Measurements from ENCODE around the gene MRPS6.

MRPS6 gene

GRCh38 chr21:34094949-34095348 is 21.6 kb downstream of the MRPS6 start:
- ChIA-PET POLR2A (no interaction called here), CTCF (interaction anchor here (0.6 to 1.1 kb wide), 2 partner anchors 171 to 176 kb away, joined by 3 read pairs; no protein-coding TSS in a partner anchor)
- 100% methylated on average over 4 of the region's 7 CpGs for WGBS (ENCODE audit: insufficient coverage)
- peaks cover 0 to 26% (median 25%) of the 10 kb centered on the region in 4 experiments for H3K36me3 ChIP-seq (ENCODE audit: control insufficient read depth in 4 of 4, insufficient read depth in 4 of 4, low read length in 3 of 4)
- H3K27ac ChIP-seq (ENCODE audit: insufficient read depth in 1 of 2, low read depth in 1 of 2, low read length in 2 of 2, poor library complexity in 1 of 2, severe bottlenecking in 2 of 2), result no peak overlapping the region
- no peaks in the 10 kb centered on the region for H3K27me3 ChIP-seq (replicated peaks in 2 of 5; ENCODE audit: control insufficient read depth in 4 of 5, insufficient read depth in 5 of 5, low read length in 4 of 5)
- H3K4me1 ChIP-seq (ENCODE audit: control extremely low read depth in 1 of 4, control insufficient read depth in 4 of 4, insufficient read depth in 4 of 4, low read length in 3 of 4), result peaks cover 0 to 24% (median 11%) of the 10 kb centered on the region in 4 experiments
- no peaks in the 10 kb centered on the region for H3K9me3 ChIP-seq (ENCODE audit: control extremely low read depth in 1 of 5, control insufficient read depth in 4 of 5, insufficient read depth in 2 of 5, low read depth in 1 of 5, low read length in 4 of 5)
- H3K4me3 ChIP-seq (ENCODE audit: control insufficient read depth in 1 of 7, extremely low read depth in 1 of 7, insufficient read depth in 4 of 7, low read depth in 2 of 7, low read length in 6 of 7), result no peak overlapping the region
- DNase-seq, result no peak

DNA sequence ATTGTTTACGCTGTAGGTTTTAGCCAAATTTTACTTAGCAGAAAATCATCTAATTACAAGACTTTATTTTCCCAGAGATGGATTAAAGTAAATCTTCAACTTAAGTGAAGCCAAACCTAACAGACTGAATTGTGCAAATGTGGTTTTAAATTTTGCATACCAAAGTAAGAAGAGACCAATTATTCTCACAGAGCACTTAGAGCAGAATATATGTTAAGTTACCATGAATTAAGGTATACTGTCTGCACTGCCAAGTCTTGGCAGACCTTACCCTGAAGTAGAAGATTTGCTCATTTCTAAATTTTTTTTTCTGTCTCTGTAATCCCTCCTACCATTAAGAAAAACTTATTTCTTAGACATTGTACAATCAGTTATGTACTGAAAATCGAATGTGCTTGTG is 24.1 kb downstream of the MRPS6 start:
- no CpG with 5 or more reads among the region's 2 CpGs for WGBS (ENCODE audit: insufficient coverage)
- POLR2A ChIA-PET, result no interaction called here
- Histone ChIP-seq H3K4me1 (ENCODE audit: control extremely low read depth in 1 of 4, control insufficient read depth in 4 of 4, insufficient read depth in 4 of 4, low read length in 3 of 4) (peaks cover 0 to 6% (median 4%) of the 10 kb centered on the region in 4 experiments), H3K27ac (ENCODE audit: insufficient read depth in 1 of 2, low read depth in 1 of 2, low read length in 2 of 2, poor library complexity in 1 of 2, severe bottlenecking in 2 of 2) (no peak overlapping the region), H3K4me3 (ENCODE audit: control insufficient read depth in 1 of 7, extremely low read depth in 1 of 7, insufficient read depth in 4 of 7, low read depth in 2 of 7, low read length in 6 of 7) (no peak overlapping the region), H3K9me3 (ENCODE audit: control extremely low read depth in 1 of 5, control insufficient read depth in 4 of 5, insufficient read depth in 2 of 5, low read depth in 1 of 5, low read length in 4 of 5) (no peaks in the 10 kb centered on the region), H3K27me3 (replicated peaks in 2 of 5; ENCODE audit: control insufficient read depth in 4 of 5, insufficient read depth in 5 of 5, low read length in 4 of 5) (no peaks in the 10 kb centered on the region), H3K36me3 (ENCODE audit: control insufficient read depth in 4 of 4, insufficient read depth in 4 of 4, low read length in 3 of 4) (peaks cover 0 to 29% (median 25%) of the 10 kb centered on the region in 4 experiments)
- no peak for DNase-seq
- CTCF ChIA-PET, result no interaction called here

DNA sequence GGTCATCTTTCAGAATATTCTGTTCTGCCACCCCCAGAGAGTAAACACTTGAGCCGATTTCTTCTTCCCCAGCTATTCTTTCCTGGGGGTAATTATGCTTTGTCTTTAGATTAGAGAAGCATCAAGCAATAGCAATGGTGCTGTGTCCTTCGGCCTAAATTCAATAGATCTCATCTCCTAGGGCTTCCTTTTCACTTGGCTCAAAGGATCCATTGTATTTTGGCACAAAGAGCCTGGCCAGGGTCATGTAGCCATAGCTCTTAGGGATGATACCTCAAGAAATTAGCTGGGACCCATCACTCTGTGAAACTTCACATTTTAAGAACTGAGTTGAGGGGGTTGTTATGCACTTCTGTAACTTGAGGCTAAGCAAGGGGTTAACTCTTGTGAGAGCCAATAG is 27.0 kb downstream of the MRPS6 start:
- H3K27me3 ChIP-seq (replicated peaks in 2 of 5; ENCODE audit: control insufficient read depth in 4 of 5, insufficient read depth in 5 of 5, low read length in 4 of 5), result no peaks in the 10 kb centered on the region
- peaks cover 0 to 3% (median 0%) of the 10 kb centered on the region in 4 experiments for H3K4me1 ChIP-seq (ENCODE audit: control extremely low read depth in 1 of 4, control insufficient read depth in 4 of 4, insufficient read depth in 4 of 4, low read length in 3 of 4)
- WGBS (ENCODE audit: insufficient coverage), result 100% methylated on average over 1 of the region's 2 CpGs
- no peak for DNase-seq
- peaks cover 0 to 23% (median 20%) of the 10 kb centered on the region in 4 experiments for H3K36me3 ChIP-seq (ENCODE audit: control insufficient read depth in 4 of 4, insufficient read depth in 4 of 4, low read length in 3 of 4)
- POLR2A ChIA-PET, result no interaction called here
- no peaks in the 10 kb centered on the region for H3K9me3 ChIP-seq (ENCODE audit: control extremely low read depth in 1 of 5, control insufficient read depth in 4 of 5, insufficient read depth in 2 of 5, low read depth in 1 of 5, low read length in 4 of 5)
- CTCF ChIA-PET, result interaction anchor here (1.4 to 1.8 kb wide), 2 partner anchors 10 to 177 kb away, joined by 3 to 6 read pairs; no protein-coding TSS in a partner anchor
- no peak overlapping the region for H3K27ac ChIP-seq (ENCODE audit: insufficient read depth in 1 of 2, low read depth in 1 of 2, low read length in 2 of 2, poor library complexity in 1 of 2, severe bottlenecking in 2 of 2)
- H3K4me3 ChIP-seq (ENCODE audit: control insufficient read depth in 1 of 7, extremely low read depth in 1 of 7, insufficient read depth in 4 of 7, low read depth in 2 of 7, low read length in 6 of 7), result no peak overlapping the region

DNA sequence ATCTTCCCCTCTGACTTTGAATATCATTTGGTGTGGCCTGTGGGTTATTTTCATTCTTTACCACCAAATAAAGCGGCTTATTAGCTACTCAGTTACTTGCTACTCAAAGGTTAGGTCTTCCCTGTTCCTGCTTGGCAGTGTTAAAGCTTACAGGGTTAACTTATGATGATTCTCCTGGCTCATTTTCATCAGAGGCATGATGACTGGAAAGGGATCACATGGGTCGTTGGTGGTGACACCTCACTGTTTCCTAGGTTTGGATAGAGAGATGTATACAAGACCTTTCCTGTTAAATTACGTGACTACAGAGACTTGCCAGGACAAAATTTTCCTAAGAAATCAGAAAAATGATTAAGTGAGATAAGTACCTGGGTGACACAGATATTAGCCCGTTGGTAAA is 27.4 kb downstream of the MRPS6 start:
- H3K4me3 ChIP-seq (ENCODE audit: control insufficient read depth in 1 of 7, extremely low read depth in 1 of 7, insufficient read depth in 4 of 7, low read depth in 2 of 7, low read length in 6 of 7), result no peak overlapping the region
- H3K4me1 ChIP-seq (ENCODE audit: control extremely low read depth in 1 of 4, control insufficient read depth in 4 of 4, insufficient read depth in 4 of 4, low read length in 3 of 4), result peaks cover 0 to 3% (median 0%) of the 10 kb centered on the region in 4 experiments
- ChIA-PET CTCF (interaction anchor here (1.1 to 1.4 kb wide), 2 partner anchors 9 kb away, joined by 3 to 7 read pairs; no protein-coding TSS in a partner anchor), POLR2A (no interaction called here)
- H3K36me3 ChIP-seq (ENCODE audit: control insufficient read depth in 4 of 4, insufficient read depth in 4 of 4, low read length in 3 of 4), result peaks cover 0 to 19% (median 16%) of the 10 kb centered on the region in 4 experiments
- no peak for DNase-seq
- no peaks in the 10 kb centered on the region for H3K27me3 ChIP-seq (replicated peaks in 2 of 5; ENCODE audit: control insufficient read depth in 4 of 5, insufficient read depth in 5 of 5, low read length in 4 of 5)
- no peak overlapping the region for H3K27ac ChIP-seq (ENCODE audit: insufficient read depth in 1 of 2, low read depth in 1 of 2, low read length in 2 of 2, poor library complexity in 1 of 2, severe bottlenecking in 2 of 2)
- WGBS (ENCODE audit: insufficient coverage), result 92% methylated on average over 2 of the region's 4 CpGs
- H3K9me3 ChIP-seq (ENCODE audit: control extremely low read depth in 1 of 5, control insufficient read depth in 4 of 5, insufficient read depth in 2 of 5, low read depth in 1 of 5, low read length in 4 of 5), result no peaks in the 10 kb centered on the region

GRCh38 chr21:34105947-34106541 is 32.7 kb downstream of the MRPS6 start:
- H3K27ac ChIP-seq (ENCODE audit: insufficient read depth in 1 of 2, low read depth in 1 of 2, low read length in 2 of 2, poor library complexity in 1 of 2, severe bottlenecking in 2 of 2), result no peak overlapping the region

DNA sequence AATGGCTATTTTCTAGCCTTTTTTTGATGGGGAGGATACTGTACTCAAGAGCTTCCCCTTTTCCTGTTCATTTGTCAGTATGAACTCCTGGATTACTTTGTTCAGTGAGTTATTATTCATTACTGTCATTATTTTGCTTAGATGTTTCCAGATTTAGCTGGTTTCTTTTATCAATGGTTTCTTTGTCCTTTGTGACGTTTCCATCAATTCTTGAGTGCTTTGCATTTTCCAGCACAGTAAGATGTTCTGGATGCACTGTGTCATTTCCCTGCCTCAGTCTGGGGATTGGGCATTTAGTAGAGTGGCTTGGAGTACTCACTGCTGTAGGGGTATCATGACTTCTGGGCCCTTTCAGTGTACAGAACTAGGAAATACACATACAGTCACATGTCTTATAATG is 34.2 kb downstream of the MRPS6 start:
- ChIA-PET CTCF (interaction anchor here (1.7 kb wide), 1 partner anchor 94 kb away, joined by 4 read pairs; no protein-coding TSS in a partner anchor), POLR2A (interaction anchor here (0.6 kb wide), 1 partner anchor 230 kb away, joined by 3 read pairs; no protein-coding TSS in a partner anchor)
- no peaks in the 10 kb centered on the region for H3K27me3 ChIP-seq (replicated peaks in 2 of 5; ENCODE audit: control insufficient read depth in 4 of 5, insufficient read depth in 5 of 5, low read length in 4 of 5)
- no peak overlapping the region for H3K27ac ChIP-seq (ENCODE audit: insufficient read depth in 1 of 2, low read depth in 1 of 2, low read length in 2 of 2, poor library complexity in 1 of 2, severe bottlenecking in 2 of 2)
- H3K4me3 ChIP-seq (ENCODE audit: control insufficient read depth in 1 of 7, extremely low read depth in 1 of 7, insufficient read depth in 4 of 7, low read depth in 2 of 7, low read length in 6 of 7), result no peak overlapping the region
- peaks cover 0 to 3% (median 0%) of the 10 kb centered on the region in 4 experiments for H3K4me1 ChIP-seq (ENCODE audit: control extremely low read depth in 1 of 4, control insufficient read depth in 4 of 4, insufficient read depth in 4 of 4, low read length in 3 of 4)
- no peak for DNase-seq
- WGBS (ENCODE audit: insufficient coverage), result 100% methylated on average over 1 of the region's 1 CpG
- H3K36me3 ChIP-seq (ENCODE audit: control insufficient read depth in 4 of 4, insufficient read depth in 4 of 4, low read length in 3 of 4), result peaks cover 0 to 3% (median 1%) of the 10 kb centered on the region in 4 experiments
- H3K9me3 ChIP-seq (ENCODE audit: control extremely low read depth in 1 of 5, control insufficient read depth in 4 of 5, insufficient read depth in 2 of 5, low read depth in 1 of 5, low read length in 4 of 5), result peaks cover 0 to 2% (median 0%) of the 10 kb centered on the region in 5 experiments

More at GRCh38 chr21:34105947-34106541, 32.7 kb downstream of the MRPS6 start:
- ChIA-PET POLR2A (no interaction called here), CTCF (no interaction called here)
- H3K4me1 ChIP-seq (ENCODE audit: control extremely low read depth in 1 of 4, control insufficient read depth in 4 of 4, insufficient read depth in 4 of 4, low read length in 3 of 4), result peaks cover 0 to 3% (median 0%) of the 10 kb centered on the region in 4 experiments
- H3K27me3 ChIP-seq (replicated peaks in 2 of 5; ENCODE audit: control insufficient read depth in 4 of 5, insufficient read depth in 5 of 5, low read length in 4 of 5), result no peaks in the 10 kb centered on the region
- DNase-seq, result no peak
- H3K4me3 ChIP-seq (ENCODE audit: control insufficient read depth in 1 of 7, extremely low read depth in 1 of 7, insufficient read depth in 4 of 7, low read depth in 2 of 7, low read length in 6 of 7), result no peak overlapping the region
- H3K36me3 ChIP-seq (ENCODE audit: control insufficient read depth in 4 of 4, insufficient read depth in 4 of 4, low read length in 3 of 4), result peaks cover 0 to 3% (median 1%) of the 10 kb centered on the region in 4 experiments
- peaks cover 0 to 2% (median 0%) of the 10 kb centered on the region in 5 experiments for H3K9me3 ChIP-seq (ENCODE audit: control extremely low read depth in 1 of 5, control insufficient read depth in 4 of 5, insufficient read depth in 2 of 5, low read depth in 1 of 5, low read length in 4 of 5)

DNA sequence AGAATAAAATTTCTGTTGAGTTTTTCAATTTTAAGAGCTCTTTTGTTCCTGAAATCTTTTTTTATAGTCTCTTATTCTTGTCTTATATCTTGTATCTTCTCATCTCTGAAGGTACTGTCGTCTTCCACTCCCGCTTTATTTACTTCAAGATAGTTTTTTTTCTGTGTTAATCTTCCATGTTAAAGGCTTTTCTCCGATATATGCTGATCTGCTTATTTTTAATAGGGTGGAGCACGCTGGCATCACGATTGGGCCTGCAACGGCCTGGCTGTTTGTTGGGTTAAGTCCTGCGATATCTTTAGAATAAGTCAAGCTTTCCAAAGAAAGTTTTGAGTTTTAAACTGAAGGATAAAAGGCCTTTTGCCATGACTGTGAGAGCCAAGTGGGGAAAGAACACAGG is 35.7 kb downstream of the MRPS6 start:
- no peaks in the 10 kb centered on the region for H3K27me3 ChIP-seq (replicated peaks in 2 of 5; ENCODE audit: control insufficient read depth in 4 of 5, insufficient read depth in 5 of 5, low read length in 4 of 5)
- DNase-seq, result no peak
- H3K9me3 ChIP-seq (ENCODE audit: control extremely low read depth in 1 of 5, control insufficient read depth in 4 of 5, insufficient read depth in 2 of 5, low read depth in 1 of 5, low read length in 4 of 5), result peaks cover 0 to 2% (median 0%) of the 10 kb centered on the region in 5 experiments
- 100% methylated on average over 5 of the region's 7 CpGs for WGBS (ENCODE audit: insufficient coverage)
- H3K27ac ChIP-seq (ENCODE audit: insufficient read depth in 1 of 2, low read depth in 1 of 2, low read length in 2 of 2, poor library complexity in 1 of 2, severe bottlenecking in 2 of 2), result no peak overlapping the region
- CTCF ChIA-PET, result no interaction called here
- H3K4me1 ChIP-seq (ENCODE audit: control extremely low read depth in 1 of 4, control insufficient read depth in 4 of 4, insufficient read depth in 4 of 4, low read length in 3 of 4), result peaks cover 0 to 3% (median 0%) of the 10 kb centered on the region in 4 experiments
- POLR2A ChIA-PET, result no interaction called here
- no peak overlapping the region for H3K4me3 ChIP-seq (ENCODE audit: control insufficient read depth in 1 of 7, extremely low read depth in 1 of 7, insufficient read depth in 4 of 7, low read depth in 2 of 7, low read length in 6 of 7)
- H3K36me3 ChIP-seq (ENCODE audit: control insufficient read depth in 4 of 4, insufficient read depth in 4 of 4, low read length in 3 of 4), result peaks cover 0 to 3% (median 0%) of the 10 kb centered on the region in 4 experiments

Data from common myeloid progenitor, CD34-positive (primary cell).